H9 (cell line): ENCODE results near the gene SLX4IP. TPM values are rescaled to one million over a fixed set of nuclear protein-coding genes. Genes with fewer than 3 reads are reported as not detected.

Experiments used
- DNase-seq: peaks from one replicate; pipeline ENCODE4 v3.0.0-alpha.2; 2017
- H2AFZ ChIP-seq: one replicate; pipeline ENCODE4 v1.6.1; 2013; ENCODE audit warnings: mild to moderate bottlenecking, low read length, control low read depth, moderate library complexity
- H2AK5ac ChIP-seq: 2 replicates; pipeline ENCODE4 v1.6.1; 2013; ENCODE audit warnings: low read length, control low read depth, mixed read lengths; ENCODE audit not compliant: insufficient read length
- H2BK120ac ChIP-seq: one replicate; pipeline ENCODE4 v1.6.1; 2013; ENCODE audit warnings: low read depth, mild to moderate bottlenecking, low read length, control low read depth, inconsistent platforms; ENCODE audit not compliant: poor library complexity, severe bottlenecking
- H2BK12ac ChIP-seq: 2 replicates; pipeline ENCODE4 v1.6.1; 2013; ENCODE audit warnings: low read length, control low read depth, mixed read lengths, low read depth; ENCODE audit not compliant: insufficient read length
- H2BK15ac ChIP-seq: 2 replicates; pipeline ENCODE4 v1.6.1; 2013; ENCODE audit warnings: low read depth, low read length, control low read depth
- H2BK20ac ChIP-seq: one replicate; pipeline ENCODE4 v1.6.1; 2013; ENCODE audit warnings: low read depth, mild to moderate bottlenecking, low read length, control low read depth, inconsistent platforms; ENCODE audit not compliant: poor library complexity, severe bottlenecking
- H2BK5ac ChIP-seq: 2 replicates; pipeline ENCODE4 v1.6.1; 2013; ENCODE audit warnings: low read length, control low read depth, mixed read lengths; ENCODE audit not compliant: insufficient read length
- H3K14ac ChIP-seq: 2 replicates; pipeline ENCODE4 v1.6.1; 2013; ENCODE audit warnings: low read length, control low read depth; ENCODE audit not compliant: insufficient read depth
- H3K18ac ChIP-seq: 2 replicates; pipeline ENCODE4 v1.6.1; 2013; ENCODE audit warnings: low read depth, mild to moderate bottlenecking, mixed read lengths, low read length, control low read depth; ENCODE audit not compliant: insufficient read length
- H3K23ac ChIP-seq: 2 replicates; pipeline ENCODE4 v1.6.1; 2013; ENCODE audit warnings: low read length, control low read depth, mixed read lengths, low read depth; ENCODE audit not compliant: insufficient read length
- H3K23me2 ChIP-seq: 2 replicates; pipeline ENCODE4 v1.6.1; 2013; ENCODE audit warnings: low read depth, mild to moderate bottlenecking, mixed read lengths, low read length, control low read depth; ENCODE audit not compliant: insufficient read length, poor library complexity, severe bottlenecking
- H3K27ac ChIP-seq: 2 replicates; pipeline ENCODE4 v1.5.1; 2013; ENCODE audit warnings: low read length, control low read depth, mixed read lengths, low read depth; ENCODE audit not compliant: insufficient read length
- H3K27me3 ChIP-seq: 2 replicates; pipeline ENCODE4 v1.6.1; 2013; ENCODE audit warnings: low read length, control low read depth, inconsistent platforms; ENCODE audit not compliant: insufficient read depth
- H3K4ac ChIP-seq: 2 replicates; pipeline ENCODE4 v1.6.1; 2013; ENCODE audit warnings: low read depth, mild to moderate bottlenecking, control low read depth, inconsistent platforms, low read length, moderate library complexity
- H3K4me1 ChIP-seq: 2 replicates; pipeline ENCODE4 v1.6.1; 2013; ENCODE audit warnings: low read length, control low read depth, inconsistent platforms; ENCODE audit not compliant: insufficient read depth
- H3K4me2 ChIP-seq: 2 replicates; pipeline ENCODE4 v1.6.1; 2013; ENCODE audit warnings: low read length, control low read depth, mixed read lengths; ENCODE audit not compliant: insufficient read length, insufficient read depth
- H3K56ac ChIP-seq: 2 replicates; pipeline ENCODE4 v1.6.1; 2013; ENCODE audit warnings: low read depth, mild to moderate bottlenecking, mixed read lengths, low read length, control low read depth; ENCODE audit not compliant: insufficient read length
- H3K79me1 ChIP-seq: 2 replicates; pipeline ENCODE4 v1.6.1; 2013; ENCODE audit warnings: low read depth, mild to moderate bottlenecking, moderate library complexity, low read length, control low read depth, inconsistent platforms; ENCODE audit not compliant: insufficient read depth, poor library complexity, severe bottlenecking
- H3K79me2 ChIP-seq: 2 replicates; pipeline ENCODE4 v1.6.1; 2013; ENCODE audit warnings: low read length, control low read depth, inconsistent platforms; ENCODE audit not compliant: insufficient read depth
- H3K9ac ChIP-seq: 2 replicates; pipeline ENCODE4 v1.6.1; 2013; ENCODE audit warnings: low read length, control low read depth, mixed read lengths; ENCODE audit not compliant: insufficient read length; ENCODE audit errors: extremely low read depth
- H3K9me3 ChIP-seq: one replicate; pipeline ENCODE4 v1.6.1; 2013; ENCODE audit warnings: low read depth, low read length, inconsistent platforms; ENCODE audit not compliant: control insufficient read depth
- H3T11ph ChIP-seq: one replicate; pipeline ENCODE4 v1.6.1; 2013; ENCODE audit warnings: mild to moderate bottlenecking, low read length, control low read depth, inconsistent platforms
- H4K20me1 ChIP-seq: one replicate; pipeline ENCODE4 v1.6.1; 2013; ENCODE audit not compliant: control insufficient read depth, insufficient read length, insufficient read depth
- H4K5ac ChIP-seq: 2 replicates; pipeline ENCODE4 v1.6.1; 2013; ENCODE audit warnings: low read depth, mild to moderate bottlenecking, mixed read lengths, low read length, control low read depth; ENCODE audit not compliant: insufficient read length
- H4K8ac ChIP-seq: replicated peaks from 2 replicates; pipeline ENCODE4 v1.6.1; 2013; ENCODE audit warnings: low read length, control low read depth, mixed read lengths, low read depth; ENCODE audit not compliant: insufficient read length
- H4K91ac ChIP-seq: 2 replicates; pipeline ENCODE4 v1.6.1; 2013; ENCODE audit warnings: low read depth, mild to moderate bottlenecking, moderate library complexity, mixed read lengths, low read length, control low read depth; ENCODE audit not compliant: insufficient read length
- H3K27ac Mint-ChIP-seq, 3 experiments: 2 replicates in 2 of 3; 3 replicates in 1 of 3; pipeline ENCODE4 v1.8.0; 2020 to 2021; ENCODE audit warnings: mixed read lengths in 3 of 3, mild to moderate bottlenecking in 1 of 3, moderate library complexity in 1 of 3
- H3K27me3 Mint-ChIP-seq: 2 replicates; pipeline ENCODE4 v1.8.0; 2021; ENCODE audit warnings: low read depth, mild to moderate bottlenecking, moderate library complexity, mixed read lengths
- H3K36me3 Mint-ChIP-seq, 3 experiments: 2 replicates in 2 of 3; 3 replicates in 1 of 3; pipeline ENCODE4 v1.8.0; 2020 to 2021; ENCODE audit warnings: low read depth in 3 of 3, mixed read lengths in 3 of 3; ENCODE audit not compliant: insufficient read depth in 1 of 3
- H3K4me1 Mint-ChIP-seq, 2 experiments: 2 replicates each; pipeline ENCODE4 v1.8.0; 2020; ENCODE audit warnings: mixed read lengths in 2 of 2
- H3K4me3 Mint-ChIP-seq, 2 experiments: 2 replicates in 1 of 2; 3 replicates in 1 of 2; pipeline ENCODE4 v1.8.0; 2020 to 2021; ENCODE audit warnings: mild to moderate bottlenecking in 2 of 2, mixed read lengths in 2 of 2, moderate library complexity in 1 of 2
- H3K9me3 Mint-ChIP-seq, 2 experiments: 2 replicates in 1 of 2; 3 replicates in 1 of 2; pipeline ENCODE4 v1.8.0; 2020; ENCODE audit warnings: mild to moderate bottlenecking in 2 of 2, mixed read lengths in 2 of 2, moderate library complexity in 1 of 2
- CTCF ChIP-seq: fragments of 200-600 bp; sonication (generic); conservative IDR thresholded peaks from 3 replicates; pipeline ENCODE4 v1.8.0; 2021; ENCODE audit warnings: antibody characterized with exemption, mild to moderate bottlenecking
- WGBS: extraction: QIAGEN DNeasy Blood & Tissue Kit; methylation state at CpG from one replicate; pipeline ENCODE4 v1.1.7; 2013; ENCODE audit warnings: missing lambda C conversion rate, low lambda C conversion rate, mixed read lengths; ENCODE audit not compliant: insufficient read length; ENCODE audit errors: extremely low coverage; 5-methylcytosine and 5-hydroxymethylcytosine counted together
- total RNA-seq: library from RNA; stranded (reverse); gene quantifications from 2 replicates; pipeline ENCODE4 v1.2.1, GENCODE V29; 2021

Gene SLX4IP
- total RNA-seq, 1 experiment from 2014 or later = 7.9 TPM

DNA sequence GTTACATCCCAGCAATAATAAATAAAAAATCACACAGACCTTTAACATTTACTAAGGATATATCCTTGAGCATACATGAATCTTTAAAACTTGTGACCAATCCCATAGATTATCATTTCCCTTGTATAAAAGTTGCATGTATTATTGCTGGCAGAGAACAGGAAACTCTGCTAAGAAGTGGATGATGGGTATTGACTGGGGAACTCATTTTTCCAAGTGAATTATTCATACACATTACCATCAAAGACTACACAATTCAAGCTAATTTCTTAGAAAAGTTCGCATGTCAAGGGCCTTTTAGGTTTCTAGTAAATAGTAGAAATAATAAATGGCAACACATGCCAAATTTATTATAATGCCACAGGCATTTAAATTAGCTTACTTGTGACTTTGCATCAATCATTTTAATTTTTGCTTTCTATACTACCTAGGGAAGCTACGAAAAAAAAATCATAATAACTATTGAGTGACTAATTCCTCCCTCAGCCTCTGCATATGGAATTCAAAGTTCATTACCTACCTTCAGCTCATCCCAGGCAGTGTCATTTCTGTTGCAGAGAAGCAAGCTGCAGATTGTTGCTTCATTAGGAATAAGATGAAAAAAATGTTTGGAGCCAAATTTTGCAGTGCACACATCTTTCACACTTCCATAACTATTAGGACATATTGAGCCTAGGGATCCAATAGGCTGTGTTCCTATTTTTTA is 26.8 kb upstream of the SLX4IP start:
- H2AK5ac ChIP-seq = no peak overlapping the region
- H3K36me3 Mint-ChIP-seq = peaks cover 0 to 7% (median 2%) of the 10 kb centered on the region in 3 experiments; a peak in 1 of 7 replicates
- H3K27me3 ChIP-seq = no peaks in the 10 kb centered on the region
- no peak overlapping the region for H3K4me2 ChIP-seq
- H3K4ac ChIP-seq = no peak overlapping the region
- H4K20me1 ChIP-seq = no peaks in the 10 kb centered on the region
- H3K9ac ChIP-seq = no peak overlapping the region
- peaks cover 2% of the 10 kb centered on the region for H3K23me2 ChIP-seq
- no peaks in the 10 kb centered on the region for H3K4me1 ChIP-seq
- no peak overlapping the region for H2AFZ ChIP-seq
- H3K23ac ChIP-seq = no peak overlapping the region
- no peak for TF ChIP-seq CTCF
- no peaks in the 10 kb centered on the region for H3K79me1 ChIP-seq
- no peak overlapping the region for H4K91ac ChIP-seq
- H3K56ac ChIP-seq = no peak overlapping the region
- H3K4me1 Mint-ChIP-seq = no peaks in the 10 kb centered on the region
- H2BK20ac ChIP-seq = no peak overlapping the region
- no peak overlapping the region for H3K27ac ChIP-seq
- H3T11ph ChIP-seq = no peak overlapping the region
- no peaks in the 10 kb centered on the region for H3K9me3 ChIP-seq
- no peaks in the 10 kb centered on the region for H3K79me2 ChIP-seq
- H4K8ac ChIP-seq = no peak overlapping the region
- H2BK120ac ChIP-seq = no peak overlapping the region
- H3K4me3 Mint-ChIP-seq = no peak overlapping the region
- no peak overlapping the region for H3K18ac ChIP-seq
- H3K27ac Mint-ChIP-seq = no peak overlapping the region
- H2BK5ac ChIP-seq = no peak overlapping the region
- H3K9me3 Mint-ChIP-seq = no peaks in the 10 kb centered on the region
- no peak overlapping the region for H2BK15ac ChIP-seq
- no CpG with 5 or more reads among the region's 2 CpGs for WGBS
- no peak overlapping the region for H3K14ac ChIP-seq
- H2BK12ac ChIP-seq = no peak overlapping the region
- DNase-seq = no peak
- H4K5ac ChIP-seq = no peak overlapping the region
- no peaks in the 10 kb centered on the region for H3K27me3 Mint-ChIP-seq
